H9 (cell line): Measurements from ENCODE around the gene SPPL3. TPM values are rescaled to one million over a fixed set of nuclear protein-coding genes. Genes with fewer than 3 reads are reported as not detected.

Experiments used
- DNase-seq: peaks from one replicate; pipeline ENCODE4 v3.0.0-alpha.2; 2017
- H2AFZ ChIP-seq: one replicate; pipeline ENCODE4 v1.6.1; 2013; ENCODE audit warnings: mild to moderate bottlenecking, low read length, control low read depth, moderate library complexity
- H2AK5ac ChIP-seq: 2 replicates; pipeline ENCODE4 v1.6.1; 2013; ENCODE audit warnings: low read length, control low read depth, mixed read lengths; ENCODE audit not compliant: insufficient read length
- H2BK120ac ChIP-seq: one replicate; pipeline ENCODE4 v1.6.1; 2013; ENCODE audit warnings: low read depth, mild to moderate bottlenecking, low read length, control low read depth, inconsistent platforms; ENCODE audit not compliant: poor library complexity, severe bottlenecking
- H2BK12ac ChIP-seq: 2 replicates; pipeline ENCODE4 v1.6.1; 2013; ENCODE audit warnings: low read length, control low read depth, mixed read lengths, low read depth; ENCODE audit not compliant: insufficient read length
- H2BK15ac ChIP-seq: 2 replicates; pipeline ENCODE4 v1.6.1; 2013; ENCODE audit warnings: low read depth, low read length, control low read depth
- H2BK20ac ChIP-seq: one replicate; pipeline ENCODE4 v1.6.1; 2013; ENCODE audit warnings: low read depth, mild to moderate bottlenecking, low read length, control low read depth, inconsistent platforms; ENCODE audit not compliant: poor library complexity, severe bottlenecking
- H2BK5ac ChIP-seq: 2 replicates; pipeline ENCODE4 v1.6.1; 2013; ENCODE audit warnings: low read length, control low read depth, mixed read lengths; ENCODE audit not compliant: insufficient read length
- H3K14ac ChIP-seq: 2 replicates; pipeline ENCODE4 v1.6.1; 2013; ENCODE audit warnings: low read length, control low read depth; ENCODE audit not compliant: insufficient read depth
- H3K18ac ChIP-seq: 2 replicates; pipeline ENCODE4 v1.6.1; 2013; ENCODE audit warnings: low read depth, mild to moderate bottlenecking, mixed read lengths, low read length, control low read depth; ENCODE audit not compliant: insufficient read length
- H3K23ac ChIP-seq: 2 replicates; pipeline ENCODE4 v1.6.1; 2013; ENCODE audit warnings: low read length, control low read depth, mixed read lengths, low read depth; ENCODE audit not compliant: insufficient read length
- H3K23me2 ChIP-seq: 2 replicates; pipeline ENCODE4 v1.6.1; 2013; ENCODE audit warnings: low read depth, mild to moderate bottlenecking, mixed read lengths, low read length, control low read depth; ENCODE audit not compliant: insufficient read length, poor library complexity, severe bottlenecking
- H3K27ac ChIP-seq: 2 replicates; pipeline ENCODE4 v1.5.1; 2013; ENCODE audit warnings: low read length, control low read depth, mixed read lengths, low read depth; ENCODE audit not compliant: insufficient read length
- H3K27me3 ChIP-seq: 2 replicates; pipeline ENCODE4 v1.6.1; 2013; ENCODE audit warnings: low read length, control low read depth, inconsistent platforms; ENCODE audit not compliant: insufficient read depth
- H3K4ac ChIP-seq: 2 replicates; pipeline ENCODE4 v1.6.1; 2013; ENCODE audit warnings: low read depth, mild to moderate bottlenecking, control low read depth, inconsistent platforms, low read length, moderate library complexity
- H3K4me1 ChIP-seq: 2 replicates; pipeline ENCODE4 v1.6.1; 2013; ENCODE audit warnings: low read length, control low read depth, inconsistent platforms; ENCODE audit not compliant: insufficient read depth
- H3K4me2 ChIP-seq: 2 replicates; pipeline ENCODE4 v1.6.1; 2013; ENCODE audit warnings: low read length, control low read depth, mixed read lengths; ENCODE audit not compliant: insufficient read length, insufficient read depth
- H3K56ac ChIP-seq: 2 replicates; pipeline ENCODE4 v1.6.1; 2013; ENCODE audit warnings: low read depth, mild to moderate bottlenecking, mixed read lengths, low read length, control low read depth; ENCODE audit not compliant: insufficient read length
- H3K79me1 ChIP-seq: 2 replicates; pipeline ENCODE4 v1.6.1; 2013; ENCODE audit warnings: low read depth, mild to moderate bottlenecking, moderate library complexity, low read length, control low read depth, inconsistent platforms; ENCODE audit not compliant: insufficient read depth, poor library complexity, severe bottlenecking
- H3K79me2 ChIP-seq: 2 replicates; pipeline ENCODE4 v1.6.1; 2013; ENCODE audit warnings: low read length, control low read depth, inconsistent platforms; ENCODE audit not compliant: insufficient read depth
- H3K9ac ChIP-seq: 2 replicates; pipeline ENCODE4 v1.6.1; 2013; ENCODE audit warnings: low read length, control low read depth, mixed read lengths; ENCODE audit not compliant: insufficient read length; ENCODE audit errors: extremely low read depth
- H3K9me3 ChIP-seq: one replicate; pipeline ENCODE4 v1.6.1; 2013; ENCODE audit warnings: low read depth, low read length, inconsistent platforms; ENCODE audit not compliant: control insufficient read depth
- H3T11ph ChIP-seq: one replicate; pipeline ENCODE4 v1.6.1; 2013; ENCODE audit warnings: mild to moderate bottlenecking, low read length, control low read depth, inconsistent platforms
- H4K20me1 ChIP-seq: one replicate; pipeline ENCODE4 v1.6.1; 2013; ENCODE audit not compliant: control insufficient read depth, insufficient read length, insufficient read depth
- H4K5ac ChIP-seq: 2 replicates; pipeline ENCODE4 v1.6.1; 2013; ENCODE audit warnings: low read depth, mild to moderate bottlenecking, mixed read lengths, low read length, control low read depth; ENCODE audit not compliant: insufficient read length
- H4K8ac ChIP-seq: replicated peaks from 2 replicates; pipeline ENCODE4 v1.6.1; 2013; ENCODE audit warnings: low read length, control low read depth, mixed read lengths, low read depth; ENCODE audit not compliant: insufficient read length
- H4K91ac ChIP-seq: 2 replicates; pipeline ENCODE4 v1.6.1; 2013; ENCODE audit warnings: low read depth, mild to moderate bottlenecking, moderate library complexity, mixed read lengths, low read length, control low read depth; ENCODE audit not compliant: insufficient read length
- H3K27ac Mint-ChIP-seq, 3 experiments: 2 replicates in 2 of 3; 3 replicates in 1 of 3; pipeline ENCODE4 v1.8.0; 2020 to 2021; ENCODE audit warnings: mixed read lengths in 3 of 3, mild to moderate bottlenecking in 1 of 3, moderate library complexity in 1 of 3
- H3K27me3 Mint-ChIP-seq: 2 replicates; pipeline ENCODE4 v1.8.0; 2021; ENCODE audit warnings: low read depth, mild to moderate bottlenecking, moderate library complexity, mixed read lengths
- H3K36me3 Mint-ChIP-seq, 3 experiments: 2 replicates in 2 of 3; 3 replicates in 1 of 3; pipeline ENCODE4 v1.8.0; 2020 to 2021; ENCODE audit warnings: low read depth in 3 of 3, mixed read lengths in 3 of 3; ENCODE audit not compliant: insufficient read depth in 1 of 3
- H3K4me1 Mint-ChIP-seq, 2 experiments: 2 replicates each; pipeline ENCODE4 v1.8.0; 2020; ENCODE audit warnings: mixed read lengths in 2 of 2
- H3K4me3 Mint-ChIP-seq, 2 experiments: 2 replicates in 1 of 2; 3 replicates in 1 of 2; pipeline ENCODE4 v1.8.0; 2020 to 2021; ENCODE audit warnings: mild to moderate bottlenecking in 2 of 2, mixed read lengths in 2 of 2, moderate library complexity in 1 of 2
- H3K9me3 Mint-ChIP-seq, 2 experiments: 2 replicates in 1 of 2; 3 replicates in 1 of 2; pipeline ENCODE4 v1.8.0; 2020; ENCODE audit warnings: mild to moderate bottlenecking in 2 of 2, mixed read lengths in 2 of 2, moderate library complexity in 1 of 2
- CTCF ChIP-seq: fragments of 200-600 bp; sonication (generic); conservative IDR thresholded peaks from 3 replicates; pipeline ENCODE4 v1.8.0; 2021; ENCODE audit warnings: antibody characterized with exemption, mild to moderate bottlenecking
- WGBS: extraction: QIAGEN DNeasy Blood & Tissue Kit; methylation state at CpG from one replicate; pipeline ENCODE4 v1.1.7; 2013; ENCODE audit warnings: missing lambda C conversion rate, low lambda C conversion rate, mixed read lengths; ENCODE audit not compliant: insufficient read length; ENCODE audit errors: extremely low coverage; 5-methylcytosine and 5-hydroxymethylcytosine counted together
- total RNA-seq: library from RNA; stranded (reverse); gene quantifications from 2 replicates; pipeline ENCODE4 v1.2.1, GENCODE V29; 2021

The SPPL3 gene
- total RNA-seq, 1 experiment from 2014 or later, result 46.3 TPM

GRCh38 chr12:120836114-120836684 is 68.0 kb downstream of the SPPL3 start:
- no peak for TF ChIP-seq CTCF

More at GRCh38 chr12:120836114-120836684, 68.0 kb downstream of the SPPL3 start:
- Histone ChIP-seq H4K8ac (no peak overlapping the region), H2BK20ac (no peak overlapping the region), H3K79me2 (no peaks in the 10 kb centered on the region; the same call in none of the 2 replicates), H4K91ac (no peak overlapping the region), H3K14ac (no peak overlapping the region), H3K9me3 (no peaks in the 10 kb centered on the region), H3K9ac (no peak overlapping the region), H3K23ac (no peak overlapping the region), H2BK120ac (no peak overlapping the region), H2BK15ac (no peak overlapping the region), H3T11ph (no peak overlapping the region), H2BK5ac (no peak overlapping the region), H3K23me2 (no peaks in the 10 kb centered on the region), H3K27ac (no peak overlapping the region), H2BK12ac (no peak overlapping the region), H3K4ac (no peak overlapping the region), H3K18ac (no peak overlapping the region), H2AK5ac (no peak overlapping the region), H3K56ac (no peak overlapping the region), H4K5ac (no peak overlapping the region), H3K27me3 (no peaks in the 10 kb centered on the region), H3K4me2 (no peak overlapping the region), H3K4me1 (no peaks in the 10 kb centered on the region), H2AFZ (no peak overlapping the region), H3K79me1 (no peaks in the 10 kb centered on the region), H4K20me1 (no peaks in the 10 kb centered on the region)
- Mint-ChIP-seq H3K4me3 (no peak overlapping the region), H3K36me3 (no peaks in the 10 kb centered on the region), H3K4me1 (peaks cover 13 to 14% of the 10 kb centered on the region in 2 experiments), H3K27ac (no peak overlapping the region), H3K27me3 (no peaks in the 10 kb centered on the region), H3K9me3 (no peaks in the 10 kb centered on the region)
- no peak for DNase-seq
- no CpG with 5 or more reads among the region's 4 CpGs for WGBS
